HG03280 (cell line): ENCODE measurements around the gene TPK1.
"Not testable (repeated sequence)": the region's sequence is repeated elsewhere in the genome, so short reads cannot be mapped to it uniquely, and the experiment has no call there.

ENCODE experiments used
- ATAC-seq: cut with Tn5 transposase; IDR thresholded peaks from one replicate; pipeline ENCODE4 v1.9.1; 2021; ENCODE audit warnings: mild to moderate bottlenecking, moderate library complexity; ENCODE audit not compliant: unreplicated experiment

Gene TPK1

DNA sequence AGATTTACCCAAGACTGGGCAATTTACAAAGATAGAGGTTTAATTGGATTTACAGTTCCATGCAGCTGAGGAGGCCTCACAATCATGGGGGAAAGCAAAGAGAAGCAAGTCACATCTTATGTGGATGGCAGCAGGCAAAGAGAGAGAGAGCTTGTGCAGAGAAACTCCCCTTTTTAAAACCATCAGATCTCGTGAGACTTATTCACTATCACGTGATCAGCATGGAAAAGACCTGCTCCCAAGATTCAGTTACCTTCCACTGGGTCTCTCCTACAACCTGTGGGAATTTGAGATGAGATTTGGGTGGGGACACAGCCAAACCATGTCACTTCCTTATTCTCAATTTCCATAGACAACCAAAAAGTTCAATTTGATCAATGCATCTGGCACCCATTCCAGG is 407.4 kb downstream of the TPK1 start:
- ATAC-seq: no peak

GRCh38 chr7:144427539-144427938 is 408.3 kb downstream of the TPK1 start:
- not testable (repeated sequence) for ATAC-seq

- ATAC-seq: not testable (repeated sequence)
Measured at GRCh38 chr7:144418931-144419330, 416.9 kb downstream of the TPK1 start.

DNA sequence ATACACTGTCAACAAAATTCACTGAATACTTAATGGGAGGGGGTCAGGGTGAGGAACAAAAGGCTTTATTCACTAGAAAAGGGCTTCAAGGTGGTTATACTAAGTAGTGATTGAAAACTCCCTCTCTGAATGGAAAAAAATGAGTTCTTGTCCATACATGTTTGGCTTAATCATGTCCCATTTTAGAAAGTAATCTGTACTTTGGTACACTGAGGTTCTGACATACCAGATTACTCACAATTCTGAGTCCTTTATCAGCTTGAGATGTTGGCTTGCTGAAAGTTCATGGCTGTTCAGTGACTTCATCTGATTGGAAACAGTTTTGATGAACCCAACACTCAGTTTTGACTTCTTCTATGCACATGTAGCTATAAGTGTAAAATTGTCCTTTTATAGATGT is 419.5 kb downstream of the TPK1 start:
- ATAC-seq: no peak

- ATAC-seq: no peak
Measured at GRCh38 chr7:144415858-144416257, 420.0 kb downstream of the TPK1 start.

- ATAC-seq: no peak
Measured at GRCh38 chr7:144414815-144415214, 421.0 kb downstream of the TPK1 start.

GRCh38 chr7:144410441-144410840 is 425.4 kb downstream of the TPK1 start:
- ATAC-seq: no peak

DNA sequence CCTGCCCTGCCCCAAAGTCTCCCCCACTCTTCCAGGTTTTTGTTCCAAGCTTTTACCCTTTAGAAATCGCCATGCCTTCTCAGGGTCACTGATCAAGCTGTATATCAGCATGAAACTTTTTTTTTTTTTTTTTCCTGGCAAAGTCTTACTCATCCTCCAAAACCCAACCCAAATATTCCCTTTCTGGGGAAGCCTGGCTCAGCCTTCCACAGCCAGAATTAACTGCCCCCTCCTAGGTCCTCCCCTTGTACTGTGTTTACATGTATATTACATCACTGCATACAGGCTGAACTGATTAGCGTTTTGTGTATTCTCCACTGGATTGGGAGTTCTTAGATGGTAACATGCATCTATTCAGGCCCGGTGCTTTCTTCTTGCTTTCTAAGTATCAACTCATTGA is 427.7 kb downstream of the TPK1 start:
- no peak for ATAC-seq

DNA sequence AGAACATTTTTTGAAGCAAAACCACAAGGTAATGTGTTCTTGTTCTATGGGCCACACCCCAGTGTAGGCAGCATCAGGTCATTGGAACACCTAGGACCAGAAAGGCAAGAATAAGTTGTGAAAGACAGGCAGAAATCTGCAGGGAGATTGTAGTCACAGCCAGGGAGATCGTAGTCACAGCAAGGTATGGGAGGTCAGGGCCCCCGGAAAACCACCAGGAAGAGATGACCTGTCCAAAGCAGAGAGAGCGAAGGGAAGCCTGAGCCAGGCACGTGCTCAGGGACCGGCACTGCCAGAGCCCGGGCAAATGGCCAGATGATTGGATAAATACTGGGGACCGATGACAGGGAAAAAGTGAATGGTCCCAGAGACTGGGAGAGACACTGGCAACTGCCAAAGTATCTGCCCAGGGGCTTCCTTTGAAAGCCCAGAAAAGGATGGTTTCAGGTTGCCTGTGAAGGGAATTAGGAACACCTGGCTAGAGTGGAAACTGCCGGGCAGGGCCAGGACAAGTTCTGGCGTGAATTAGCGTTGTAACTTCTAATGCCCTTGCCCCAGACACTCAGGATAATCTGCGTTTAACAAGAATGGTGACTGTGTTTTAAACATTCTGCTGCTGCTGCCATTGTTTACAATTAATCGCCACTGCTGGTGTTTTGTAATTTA is 428.5 kb downstream of the TPK1 start:
- ATAC-seq: no peak

GRCh38 chr7:144404946-144405345 is 430.9 kb downstream of the TPK1 start:
- ATAC-seq: no peak

- no peak for ATAC-seq
Measured at GRCh38 chr7:144403649-144404061, 432.2 kb downstream of the TPK1 start, which contains the start of gene NOBOX. NOBOX (minus strand) TSS chr7:144403693.

- no peak for ATAC-seq
Measured at GRCh38 chr7:144403102-144403501, 432.8 kb downstream of the TPK1 start.
